Epithelial cell of esophagus (primary cell): ENCODE data around the gene KRT36.

Experiments used
- DNase-seq: peaks from one replicate; pipeline ENCODE4 v3.0.0; 2010; ENCODE audit warnings: low read depth
- H3K4me3 ChIP-seq: 2 replicates; pipeline ENCODE4 v1.5.1; 2011; ENCODE audit warnings: mild to moderate bottlenecking, low read length, control low read depth
- TF ChIP-seq, protein P1 (sequence below): IDR thresholded peaks from 2 replicates; pipeline ENCODE4 v1.5.1; 2011; ENCODE audit warnings: low read depth, mild to moderate bottlenecking, low read length, control low read depth, inconsistent platforms; ENCODE audit not compliant: insufficient read depth; ENCODE audit errors: missing control alignments

Gene KRT36

GRCh38 chr17:41507315-41507880 is 17.7 kb upstream of the KRT36 start:
- TF ChIP-seq, protein P1, sequence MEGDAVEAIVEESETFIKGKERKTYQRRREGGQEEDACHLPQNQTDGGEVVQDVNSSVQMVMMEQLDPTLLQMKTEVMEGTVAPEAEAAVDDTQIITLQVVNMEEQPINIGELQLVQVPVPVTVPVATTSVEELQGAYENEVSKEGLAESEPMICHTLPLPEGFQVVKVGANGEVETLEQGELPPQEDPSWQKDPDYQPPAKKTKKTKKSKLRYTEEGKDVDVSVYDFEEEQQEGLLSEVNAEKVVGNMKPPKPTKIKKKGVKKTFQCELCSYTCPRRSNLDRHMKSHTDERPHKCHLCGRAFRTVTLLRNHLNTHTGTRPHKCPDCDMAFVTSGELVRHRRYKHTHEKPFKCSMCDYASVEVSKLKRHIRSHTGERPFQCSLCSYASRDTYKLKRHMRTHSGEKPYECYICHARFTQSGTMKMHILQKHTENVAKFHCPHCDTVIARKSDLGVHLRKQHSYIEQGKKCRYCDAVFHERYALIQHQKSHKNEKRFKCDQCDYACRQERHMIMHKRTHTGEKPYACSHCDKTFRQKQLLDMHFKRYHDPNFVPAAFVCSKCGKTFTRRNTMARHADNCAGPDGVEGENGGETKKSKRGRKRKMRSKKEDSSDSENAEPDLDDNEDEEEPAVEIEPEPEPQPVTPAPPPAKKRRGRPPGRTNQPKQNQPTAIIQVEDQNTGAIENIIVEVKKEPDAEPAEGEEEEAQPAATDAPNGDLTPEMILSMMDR: no peak
- H3K4me3 ChIP-seq: no peak overlapping the region

GRCh38 chr17:41505809-41506767 is 16.4 kb upstream of the KRT36 start:
- TF ChIP-seq, protein P1: no peak
- no peak overlapping the region for H3K4me3 ChIP-seq
- no peak for DNase-seq

More at GRCh38 chr17:41507315-41507880, 17.7 kb upstream of the KRT36 start:
- DNase-seq: peak; percentile 88

DNA sequence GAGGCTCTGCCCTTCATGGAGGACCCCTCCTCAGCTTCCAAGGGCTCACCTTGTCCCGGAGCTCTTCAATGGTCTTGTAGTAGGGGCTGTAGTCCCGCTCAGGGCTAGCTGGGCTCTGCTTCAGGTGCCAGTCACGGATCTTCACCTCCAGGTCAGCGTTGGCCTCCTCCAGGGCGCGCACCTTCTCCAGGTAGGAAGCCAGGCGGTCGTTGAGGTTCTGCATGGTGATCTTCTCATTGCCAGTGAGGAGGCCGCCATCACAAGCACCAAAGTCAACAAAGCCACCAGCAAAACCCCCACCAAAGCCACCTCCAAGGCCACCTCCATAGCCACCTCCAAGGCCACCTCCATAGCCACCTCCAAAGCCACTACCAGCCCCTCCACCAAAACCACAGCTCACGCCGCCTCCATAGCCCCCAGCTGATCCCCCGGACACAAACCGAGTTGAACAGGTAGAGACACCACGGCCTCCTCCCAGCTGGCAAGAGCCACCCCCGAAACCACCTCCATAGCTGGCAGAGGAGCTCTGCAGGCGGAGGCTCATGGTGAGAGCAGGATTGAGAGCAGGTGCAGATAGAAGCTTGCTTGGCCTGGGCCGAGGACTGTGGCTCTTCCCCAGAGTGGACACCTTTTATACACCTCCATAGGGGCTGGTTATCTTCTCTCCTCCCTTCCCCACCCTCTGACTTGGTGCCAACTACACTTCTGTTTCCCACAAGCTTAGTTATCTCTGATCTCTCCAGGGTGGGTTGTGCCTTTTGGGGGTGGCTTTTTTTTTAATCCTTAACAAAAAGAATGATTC is 15.5 kb upstream of the KRT36 start, which contains the start of gene KRT13:
Gene KRT13, minus strand, starts transcription at position 606 of the 802 bp plus-strand sequence. Its CDS starts 62 bp downstream, at position 544.
- H3K4me3 ChIP-seq: no peak within 1 kb of the TSS
- TF ChIP-seq, protein P1: no peak
- DNase-seq: no peak

GRCh38 chr17:41504246-41504977 is 14.7 kb upstream of the KRT36 start:
- H3K4me3 ChIP-seq: no peak overlapping the region
- TF ChIP-seq, protein P1: no peak
- no peak for DNase-seq

DNA sequence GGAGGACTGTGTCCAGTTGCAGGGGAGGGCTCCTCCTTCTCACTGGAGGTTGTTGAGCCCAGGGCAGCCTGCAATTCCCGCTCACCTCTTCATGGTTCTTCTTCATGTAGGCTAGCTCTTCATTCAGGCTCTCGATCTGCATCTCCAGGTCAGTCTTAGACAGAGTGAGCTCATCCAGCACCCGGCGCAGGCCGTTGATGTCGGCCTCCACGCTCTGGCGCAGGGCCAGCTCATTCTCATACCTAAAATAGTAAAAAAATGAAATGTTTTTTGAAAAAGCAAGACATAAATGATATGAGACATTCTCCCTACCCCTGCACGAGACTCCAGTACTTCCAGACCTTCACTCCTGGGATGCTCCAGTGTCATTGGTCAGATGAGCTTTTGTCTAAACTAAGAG is 13.5 kb upstream of the KRT36 start:
- DNase-seq: no peak
- TF ChIP-seq, protein P1: no peak
- no peak overlapping the region for H3K4me3 ChIP-seq

DNA sequence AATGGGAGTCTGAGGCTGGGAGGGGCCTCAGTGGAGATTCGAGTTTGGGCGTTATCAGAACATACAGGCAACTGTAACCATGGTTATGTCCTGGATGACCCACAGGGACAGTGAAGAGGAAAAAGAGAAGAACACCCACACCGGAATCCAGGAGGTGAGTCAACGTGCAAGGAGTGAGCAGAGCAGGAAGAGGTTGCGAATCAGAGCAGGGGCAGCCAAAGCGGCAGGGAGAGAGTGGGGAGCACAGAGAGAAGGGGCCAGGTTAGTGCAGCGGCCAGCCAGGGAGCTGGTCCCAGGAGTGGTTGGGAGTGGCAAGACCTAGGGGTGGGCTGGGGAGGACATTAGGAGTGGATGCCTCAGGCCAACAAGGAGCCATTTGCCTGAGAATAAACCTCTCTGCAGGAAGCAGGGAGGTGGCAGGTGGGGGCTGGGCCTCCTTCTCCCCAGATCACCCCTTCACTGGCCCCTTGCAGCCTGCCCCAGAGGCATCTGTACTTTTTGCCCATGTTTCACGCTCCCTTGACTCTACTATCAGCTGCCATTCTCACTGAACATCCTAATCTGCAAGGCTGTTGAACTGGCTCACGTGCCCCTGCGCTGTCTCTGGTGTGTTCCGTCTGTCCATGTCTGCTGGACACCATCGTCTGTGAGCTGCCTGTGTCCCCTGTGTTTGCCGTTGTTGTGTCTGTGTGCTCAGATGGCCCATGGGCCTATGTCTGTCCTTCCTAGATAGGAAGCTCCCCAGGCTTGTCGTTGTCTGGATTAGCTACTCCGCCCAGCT is 10.6 kb upstream of the KRT36 start:
- H3K4me3 ChIP-seq: no peak overlapping the region
- TF ChIP-seq, protein P1: peak; percentile 7
- peak; percentile 79 for DNase-seq
